Esophagus muscularis mucosa (tissue), 4 donors: Measurements from ENCODE around the gene HCLS1. TPM values are rescaled to one million over a fixed set of nuclear protein-coding genes. Genes with fewer than 3 reads are reported as not detected.
A peak's percentile ranks its signal among the peaks of the same experiment; 100 is the strongest.

Experiments used
- DNase-seq: peaks from one replicate; pipeline ENCODE4 v3.0.0-alpha.2; 2017; ENCODE audit errors: extremely low spot score
- H3K27ac ChIP-seq, 4 donors: fragments of 200-600 bp; sonication (generic); replicated peaks in 1 of 4; 1 replicate in 3 of 4; 2 replicates in 1 of 4; pipeline ENCODE4 v1.5.1; 2016 to 2019; ENCODE audit warnings: mild to moderate bottlenecking in 1 of 4
- H3K27me3 ChIP-seq, 4 donors: fragments of 200-600 bp; sonication (generic); one replicate each; pipeline versions ENCODE4 v1.5.1 to v1.6.0; 2016 to 2019
- H3K36me3 ChIP-seq, 4 donors: fragments of 200-600 bp; sonication (generic); one replicate each; pipeline ENCODE4 v1.5.1; 2016 to 2019
- H3K4me1 ChIP-seq, 4 donors: fragments of 200-600 bp; sonication (generic); one replicate each; pipeline ENCODE4 v1.5.1; 2016 to 2019
- H3K4me3 ChIP-seq, 4 donors: fragments of 200-600 bp; sonication (generic); 1 replicate in 2 of 4; 2 replicates in 2 of 4; pipeline ENCODE4 v1.5.1; 2016 to 2019; ENCODE audit warnings: mild to moderate bottlenecking in 4 of 4, moderate library complexity in 1 of 4
- H3K9me3 ChIP-seq, 4 donors: fragments of 200-600 bp; sonication (generic); 1 replicate in 3 of 4; 2 replicates in 1 of 4; pipeline ENCODE4 v1.5.1; 2016 to 2019
- CTCF ChIP-seq, 3 experiments: fragments of 200-600 bp in 2 of 3; fragments of 450-650 bp in 1 of 3; sonication (generic) in 2 of 3; IDR thresholded peaks; one replicate each; pipeline ENCODE4 v1.5.1; 2017 to 2019; ENCODE audit warnings: antibody characterized with exemption in 3 of 3, mild to moderate bottlenecking in 2 of 3, moderate library complexity in 1 of 3
- EP300 ChIP-seq: sonication (generic); formaldehyde crosslinking; IDR thresholded peaks from one replicate; pipeline ENCODE4 v1.6.1; 2017; ENCODE audit warnings: antibody characterized with exemption
- POLR2A ChIP-seq: fragments of 450-650 bp; IDR thresholded peaks from one replicate; pipeline ENCODE4 v1.6.1; 2017; ENCODE audit warnings: antibody characterized with exemption, moderate library complexity, mild to moderate bottlenecking, low read depth
- POLR2AphosphoS5 ChIP-seq, 2 donors: sonication (generic); formaldehyde crosslinking; IDR thresholded peaks; one replicate each; pipeline ENCODE4 v1.6.1; 2017; ENCODE audit warnings: antibody characterized with exemption in 2 of 2
- WGBS: methylation state at CpG from one replicate; pipeline ENCODE4 v1.1.5; 2018; 5-methylcytosine and 5-hydroxymethylcytosine counted together
- intact Hi-C: fragments of 100-400 bp; cut with DNase I; formaldehyde crosslinking; loops from one replicate; pipeline ENCODE4 v1.15.1; 2023
- total RNA-seq, 4 donors: library from RNA; depleted of rRNA; stranded (reverse); fragments of >200 nt; gene quantifications; one replicate each; pipeline versions ENCODE4 v1.1.0 to v1.2.1, GENCODE V29; 2016

The HCLS1 gene
- 10 to 100 TPM; 20.5 to 71.7 (median 35.5) TPM for total RNA-seq

GRCh38 chr3:121660356-121661171 is at the start of gene HCLS1:
Gene HCLS1, minus strand, starts transcription at chr3:121660903. Its CDS starts 2,556 bp downstream, at chr3:121658347.
- Histone ChIP-seq H3K9me3 (no peaks in the 10 kb centered on the region), H3K36me3 (peaks cover 17 to 41% (median 23%) of the 10 kb centered on the region in 4 donors), H3K4me3 (peak within 1 kb of the TSS; percentile 17 to 48 (median 35)), H3K27me3 (no peaks in the 10 kb centered on the region), H3K27ac (peak within 1 kb of the TSS; percentile 38 to 60 (median 48)), H3K4me1 (peaks cover 0 to 10% (median 3%) of the 10 kb centered on the region in 4 donors)
- intact Hi-C loops = no loop called here
- WGBS = 65% methylated on average over 9 of the region's 9 CpGs
- no peak for DNase-seq
- TF ChIP-seq POLR2A (no peak), POLR2AphosphoS5 (IDR thresholded peaks at IDR 0.05) (peak; percentile 42 to 68), EP300 (no peak), CTCF (IDR thresholded peaks at IDR 0.05) (no peak)

- peaks cover 11 to 58% (median 38%) of the 10 kb centered on the region in 4 donors for H3K36me3 ChIP-seq
- H3K27ac ChIP-seq = no peak overlapping the region
- H3K4me3 ChIP-seq = no peak overlapping the region
- no peaks in the 10 kb centered on the region for H3K27me3 ChIP-seq
- WGBS = 30% methylated on average over 1 of the region's 1 CpG
- no peak for DNase-seq
- TF ChIP-seq POLR2A (no peak), POLR2AphosphoS5 (IDR thresholded peaks at IDR 0.05) (no peak), EP300 (no peak), CTCF (IDR thresholded peaks at IDR 0.05) (no peak)
- intact Hi-C loops = no loop called here
- no peaks in the 10 kb centered on the region for H3K9me3 ChIP-seq
- H3K4me1 ChIP-seq = peaks cover 0 to 2% (median 0%) of the 10 kb centered on the region in 4 donors
These were observed 49.6 kb upstream of the HCLS1 start for GRCh38 chr3:121710347-121710746.

- H3K9me3 ChIP-seq = no peaks in the 10 kb centered on the region
- no peak overlapping the region for H3K27ac ChIP-seq
- H3K4me1 ChIP-seq = peaks cover 0 to 2% (median 0%) of the 10 kb centered on the region in 4 donors
- intact Hi-C loops = no loop called here
- no peak for DNase-seq
- 91% methylated on average over 2 of the region's 2 CpGs for WGBS
- peaks cover 0 to 41% (median 18%) of the 10 kb centered on the region in 4 donors for H3K36me3 ChIP-seq
- no peak for TF ChIP-seq CTCF (IDR thresholded peaks at IDR 0.05)
- no peak for TF ChIP-seq EP300
- H3K4me3 ChIP-seq = no peak overlapping the region
- no peaks in the 10 kb centered on the region for H3K27me3 ChIP-seq
These were observed 47.0 kb upstream of the HCLS1 start for GRCh38 chr3:121707531-121708273.

GRCh38 chr3:121705541-121705940 is 44.8 kb upstream of the HCLS1 start:
- DNase-seq = no peak
- no peak overlapping the region for H3K27ac ChIP-seq
- H3K9me3 ChIP-seq = no peaks in the 10 kb centered on the region
- 96% methylated on average over 5 of the region's 5 CpGs for WGBS
- H3K4me3 ChIP-seq = no peak overlapping the region
- peaks cover 5 to 54% (median 25%) of the 10 kb centered on the region in 4 donors for H3K36me3 ChIP-seq
- TF ChIP-seq EP300 (no peak), CTCF (IDR thresholded peaks at IDR 0.05) (no peak), POLR2AphosphoS5 (IDR thresholded peaks at IDR 0.05) (no peak), POLR2A (no peak)
- intact Hi-C loops = no loop called here
- H3K4me1 ChIP-seq = peaks cover 0 to 2% (median 0%) of the 10 kb centered on the region in 4 donors
- H3K27me3 ChIP-seq = no peaks in the 10 kb centered on the region
